Subcutaneous abdominal adipose tissue (tissue), 5 donors: Measurements from ENCODE around the gene PRSS33.

Experiments used
- H3K27ac ChIP-seq: one replicate; pipeline ENCODE4 v1.7.0; 2013; ENCODE audit warnings: low read depth, mild to moderate bottlenecking, inconsistent platforms, low read length, moderate library complexity
- H3K27me3 ChIP-seq, 5 donors: one replicate each; pipeline ENCODE4 v1.7.0; 2013; ENCODE audit warnings: low read length in 5 of 5, inconsistent platforms in 1 of 5; ENCODE audit not compliant: control insufficient read depth in 5 of 5, insufficient read depth in 4 of 5
- H3K36me3 ChIP-seq, 5 donors: one replicate each; pipeline ENCODE4 v1.7.0; 2013; ENCODE audit warnings: low read length in 5 of 5; ENCODE audit not compliant: control insufficient read depth in 5 of 5, insufficient read depth in 5 of 5
- H3K4me1 ChIP-seq, 5 donors: one replicate each; pipeline ENCODE4 v1.7.0; 2013; ENCODE audit warnings: low read length in 5 of 5, mild to moderate bottlenecking in 3 of 5, moderate library complexity in 1 of 5; ENCODE audit not compliant: control insufficient read depth in 5 of 5, insufficient read depth in 5 of 5
- H3K4me3 ChIP-seq, 5 donors: one replicate each; pipeline ENCODE4 v1.7.0; 2013; ENCODE audit warnings: low read length in 5 of 5, low read depth in 1 of 5
- H3K9ac ChIP-seq, 5 donors: one replicate each; pipeline ENCODE4 v1.7.0; 2013; ENCODE audit warnings: low read length in 5 of 5, mild to moderate bottlenecking in 4 of 5, moderate library complexity in 3 of 5
- H3K9me3 ChIP-seq, 5 donors: one replicate each; pipeline ENCODE4 v1.7.0; 2013; ENCODE audit warnings: low read length in 5 of 5; ENCODE audit not compliant: control insufficient read depth in 5 of 5
- donor health status: healthy.
- donor health status: healthy.
- donor health status: healthy.
- donor health status: healthy.
- donor health status: healthy.

The PRSS33 gene

DNA sequence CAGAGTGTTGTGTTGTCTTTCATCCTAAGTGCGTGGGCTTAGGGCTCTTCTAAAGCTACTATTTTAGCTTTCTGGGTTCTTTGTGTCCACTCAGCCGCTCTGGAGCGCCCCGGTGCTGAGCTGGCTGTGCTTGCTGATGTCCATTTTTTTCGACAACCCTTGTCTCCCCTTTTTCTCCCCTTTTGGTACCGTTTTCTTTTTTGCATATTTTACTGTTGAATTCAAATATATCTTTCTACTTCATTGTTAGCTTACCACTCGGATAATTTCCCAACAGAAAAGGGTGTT is 33.7 kb downstream of the PRSS33 start:
- peak overlapping the region; percentile 94 for H3K27ac ChIP-seq
- H3K4me1 ChIP-seq = peaks cover 10 to 55% (median 52%) of the 10 kb centered on the region in 5 donors
- H3K9me3 ChIP-seq = no peaks in the 10 kb centered on the region
- H3K4me3 ChIP-seq = peak overlapping the region; percentile 73 to 89 (median 83)
- no peaks in the 10 kb centered on the region for H3K27me3 ChIP-seq
- H3K9ac ChIP-seq = peak overlapping the region; percentile 85 to 97 (median 92)
- H3K36me3 ChIP-seq = peaks cover 4 to 25% (median 15%) of the 10 kb centered on the region in 5 donors

- Histone ChIP-seq H3K4me3 (peak overlapping the region; percentile 73 to 89 (median 84)), H3K27me3 (no peaks in the 10 kb centered on the region), H3K36me3 (peaks cover 0 to 19% (median 9%) of the 10 kb centered on the region in 5 donors), H3K27ac (peak overlapping the region; percentile 94), H3K4me1 (peaks cover 10 to 55% (median 52%) of the 10 kb centered on the region in 5 donors), H3K9ac (peak overlapping the region; percentile 85 to 97 (median 93)), H3K9me3 (no peaks in the 10 kb centered on the region)
Observed at GRCh38 chr16:2752850-2753732, 34.3 kb downstream of the PRSS33 start.

DNA sequence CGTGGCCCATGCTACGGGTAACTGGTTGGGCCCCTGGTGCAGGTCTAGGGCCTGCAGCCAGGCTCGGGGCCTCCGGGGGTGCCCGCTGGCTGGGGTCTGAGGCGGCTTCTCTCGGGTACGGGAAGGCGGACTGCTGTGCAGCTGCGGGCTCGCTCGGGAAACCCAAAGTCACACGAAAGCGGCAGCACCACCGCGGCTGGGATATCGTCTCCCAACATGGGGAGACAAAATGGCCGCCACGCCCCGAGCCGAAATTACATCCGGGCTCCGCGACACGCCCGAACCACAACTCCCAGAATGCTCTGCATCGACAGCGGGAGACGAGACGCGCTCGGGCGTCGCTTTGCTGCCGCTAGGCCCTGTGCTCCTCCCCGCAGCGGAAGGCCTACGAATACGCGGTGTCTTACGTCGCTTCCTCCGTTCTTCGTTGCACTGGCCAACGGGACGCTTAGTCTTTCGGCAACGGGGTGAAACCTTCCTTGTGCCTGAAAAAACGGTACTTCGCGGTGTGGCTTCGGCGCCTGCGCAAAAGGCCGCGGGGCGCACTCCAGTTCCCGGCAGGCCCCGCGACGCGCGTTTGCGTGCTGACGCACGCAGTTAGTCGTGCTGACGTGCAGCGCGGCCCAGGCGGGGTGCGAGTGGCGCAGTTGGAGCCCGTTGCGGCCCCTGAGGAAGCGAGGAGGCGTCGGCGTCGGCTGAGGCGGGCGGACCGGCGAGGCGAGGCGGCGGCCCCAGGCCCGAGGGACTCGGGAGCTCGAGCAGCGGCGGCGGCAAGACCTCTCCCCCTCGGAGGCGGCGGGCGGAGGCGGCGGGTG is 35.1 kb downstream of the PRSS33 start, which contains the start of gene SRRM2:
Gene SRRM2 (plus strand): TSS at position 604 of the 815 bp plus-strand sequence. CDS start 3,727 bp downstream, outside the sequence.
- Histone ChIP-seq H3K9me3 (no peaks in the 10 kb centered on the region), H3K4me3 (peak within 1 kb of the TSS; percentile 73 to 89 (median 84)), H3K4me1 (peaks cover 8 to 50% (median 47%) of the 10 kb centered on the region in 5 donors), H3K36me3 (peaks cover 0 to 10% (median under 1%) of the 10 kb centered on the region in 5 donors), H3K9ac (peak within 1 kb of the TSS; percentile 85 to 97 (median 93)), H3K27me3 (no peaks in the 10 kb centered on the region), H3K27ac (peak within 1 kb of the TSS; percentile 94)

GRCh38 chr16:2751577-2752034 is 35.8 kb downstream of the PRSS33 start:
- no peaks in the 10 kb centered on the region for H3K27me3 ChIP-seq
- H3K36me3 ChIP-seq = peaks cover 0 to 4% (median 0%) of the 10 kb centered on the region in 5 donors
- peak overlapping the region; percentile 70 to 89 (median 83) for H3K4me3 ChIP-seq
- H3K4me1 ChIP-seq = peaks cover 8 to 44% (median 41%) of the 10 kb centered on the region in 5 donors
- no peaks in the 10 kb centered on the region for H3K9me3 ChIP-seq
- peak overlapping the region; percentile 94 for H3K27ac ChIP-seq
- H3K9ac ChIP-seq = peak overlapping the region in 4 of 5 donors; percentile 85 to 97 (median 94)

GRCh38 chr16:2749936-2750335 is 37.4 kb downstream of the PRSS33 start:
- H3K4me1 ChIP-seq = peaks cover 3 to 27% (median 24%) of the 10 kb centered on the region in 5 donors
- H3K27me3 ChIP-seq = peaks cover 0 to 8% (median 0%) of the 10 kb centered on the region in 5 donors
- H3K9ac ChIP-seq = no peak overlapping the region
- H3K4me3 ChIP-seq = no peak overlapping the region
- no peaks in the 10 kb centered on the region for H3K9me3 ChIP-seq
- H3K36me3 ChIP-seq = no peaks in the 10 kb centered on the region
- H3K27ac ChIP-seq = no peak overlapping the region

DNA sequence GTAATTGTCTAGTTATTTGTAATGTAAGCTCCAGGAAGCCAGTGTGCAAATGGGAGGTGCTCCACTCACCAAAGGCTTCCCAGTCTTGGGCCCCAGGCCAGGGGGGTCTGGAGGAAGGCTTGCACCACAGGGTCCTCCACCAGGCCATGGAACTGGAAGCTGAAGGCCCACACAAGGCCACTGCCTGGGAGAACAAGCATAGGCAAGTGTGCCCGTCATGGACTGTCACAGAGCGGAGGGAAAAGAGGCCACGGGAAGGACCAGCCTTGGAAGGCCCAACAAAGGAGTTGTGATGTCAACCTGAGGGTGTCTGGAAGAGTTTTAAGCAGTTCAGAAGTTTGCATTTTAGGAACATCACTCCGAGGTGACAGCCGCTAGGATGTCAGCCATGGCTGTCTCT is 37.9 kb downstream of the PRSS33 start:
- Histone ChIP-seq H3K9ac (no peak overlapping the region), H3K4me3 (no peak overlapping the region), H3K27me3 (peaks cover 0 to 8% (median 0%) of the 10 kb centered on the region in 5 donors), H3K36me3 (no peaks in the 10 kb centered on the region), H3K9me3 (no peaks in the 10 kb centered on the region), H3K27ac (no peak overlapping the region), H3K4me1 (peaks cover 0 to 22% (median 20%) of the 10 kb centered on the region in 5 donors)

- Histone ChIP-seq H3K9me3 (no peaks in the 10 kb centered on the region), H3K27me3 (peaks cover 0 to 8% (median 0%) of the 10 kb centered on the region in 5 donors), H3K27ac (no peak overlapping the region), H3K9ac (no peak overlapping the region), H3K4me3 (no peak overlapping the region), H3K36me3 (no peaks in the 10 kb centered on the region), H3K4me1 (peaks cover 0 to 17% (median 14%) of the 10 kb centered on the region in 5 donors)
Observed at GRCh38 chr16:2748757-2749455, 38.5 kb downstream of the PRSS33 start.

DNA sequence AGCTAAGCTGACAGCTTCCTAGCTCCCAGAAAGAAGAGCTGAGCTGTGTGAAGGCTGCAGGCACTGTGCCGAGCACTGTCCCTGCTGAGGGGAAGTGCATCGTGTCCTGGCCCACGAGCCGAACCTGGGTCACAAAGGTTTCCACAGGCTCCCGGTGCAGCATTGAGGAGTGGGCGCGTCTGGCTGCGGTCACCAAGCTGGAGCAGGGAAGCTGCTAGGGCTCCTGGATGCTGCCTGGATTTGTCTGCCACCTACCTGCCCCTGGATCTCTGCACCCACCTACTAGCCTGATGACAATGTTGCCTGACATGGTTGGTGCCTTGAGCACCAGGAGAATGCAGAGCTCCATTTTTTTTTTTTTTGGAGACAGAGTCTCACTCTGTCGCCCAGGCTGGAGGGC is 41.4 kb downstream of the PRSS33 start:
- Histone ChIP-seq H3K4me3 (no peak overlapping the region), H3K27me3 (peaks cover 0 to 11% (median 0%) of the 10 kb centered on the region in 5 donors), H3K27ac (no peak overlapping the region), H3K4me1 (no peaks in the 10 kb centered on the region), H3K36me3 (no peaks in the 10 kb centered on the region), H3K9ac (no peak overlapping the region), H3K9me3 (no peaks in the 10 kb centered on the region)

GRCh38 chr16:2745116-2745890 is 42.1 kb downstream of the PRSS33 start:
- Histone ChIP-seq H3K27me3 (peaks cover 0 to 13% (median under 1%) of the 10 kb centered on the region in 5 donors), H3K4me1 (no peaks in the 10 kb centered on the region), H3K36me3 (no peaks in the 10 kb centered on the region), H3K27ac (no peak overlapping the region), H3K9me3 (no peaks in the 10 kb centered on the region), H3K9ac (no peak overlapping the region), H3K4me3 (no peak overlapping the region)
